Ovary (tissue), 9 donors: ENCODE measurements around the gene NHLRC4. TPM values are rescaled to one million over a fixed set of nuclear protein-coding genes. Genes with fewer than 3 reads are reported as not detected.

Experiments
- DNase-seq, 5 donors: peaks; one replicate each; pipeline ENCODE4 v3.0.0-alpha.2; 2019 to 2020
- H3K27ac ChIP-seq, 2 donors: fragments of 200-600 bp; one replicate each; pipeline versions ENCODE4 v1.5.1 to v1.8.0; 2019 to 2022
- H3K27me3 ChIP-seq: fragments of 200-600 bp; one replicate; pipeline ENCODE4 v1.8.0; 2022
- H3K36me3 ChIP-seq: fragments of 200-600 bp; sonication (generic); one replicate; pipeline ENCODE4 v1.5.1; 2019
- H3K4me1 ChIP-seq: one replicate; pipeline ENCODE4 v1.8.1; 2013; ENCODE audit warnings: mild to moderate bottlenecking, moderate library complexity; ENCODE audit not compliant: insufficient read depth
- H3K4me3 ChIP-seq: fragments of 200-600 bp; sonication (generic); one replicate; pipeline ENCODE4 v1.5.1; 2017
- H3K9me3 ChIP-seq, 2 donors: fragments of 200-600 bp in 1 of 2; sonication (generic) in 1 of 2; one replicate each; pipeline versions ENCODE4 v1.5.1 to v1.8.1; 2013 to 2019; ENCODE audit warnings: mild to moderate bottlenecking in 1 of 2, moderate library complexity in 1 of 2
- CTCF ChIP-seq, 3 donors: fragments of 450-650 bp in 2 of 3; fragments of 200-600 bp in 1 of 3; IDR thresholded peaks; one replicate each; pipeline versions ENCODE4 v1.5.1 to v1.8.0; 2016 to 2022; ENCODE audit warnings: antibody characterized with exemption in 3 of 3, mild to moderate bottlenecking in 1 of 3
- EP300 ChIP-seq: sonication (generic); formaldehyde crosslinking; IDR thresholded peaks from one replicate; pipeline ENCODE4 v1.6.1; 2017; ENCODE audit warnings: antibody characterized with exemption
- POLR2A ChIP-seq: fragments of 450-650 bp; IDR thresholded peaks from one replicate; pipeline ENCODE4 v1.6.1; 2017; ENCODE audit warnings: antibody characterized with exemption, mild to moderate bottlenecking, moderate library complexity
- WGBS, 3 donors: extraction: QIAGEN DNeasy Blood & Tissue Kit in 1 of 3; methylation state at CpG; one replicate each; pipeline versions ENCODE4 v1.1.5 to v1.1.7; 2013 to 2017; 5-methylcytosine and 5-hydroxymethylcytosine counted together
- intact Hi-C, 4 donors: fragments of 100-400 bp; cut with DNase I; formaldehyde crosslinking; loops; one replicate each; pipeline versions ENCODE4 v1.11.0 to v1.15.1; 2022 to 2023
- polyA plus RNA-seq, 2 donors: library from polyadenylated mRNA; stranded (reverse); fragments of 200-250 nt in 1 of 2; fragments of 350-450 nt in 1 of 2; fragmentation: Illumina TruSeq in 1 of 2; extraction: RNeasy Lipid Tissue Mini Kit (QIAGEN cat#74804) in 1 of 2; gene quantifications; one replicate each; pipeline ENCODE4 v1.2.3, GENCODE V29; 2013 to 2014
- total RNA-seq, 7 donors: library from RNA; depleted of rRNA in 2 of 7; stranded (reverse); fragments of >200 nt in 2 of 7; fragmentation: NEBNext Ultra II Directional in 3 of 7; extraction: Animal tissue kit (Norgen Biotek cat#: 25700) in 3 of 7; gene quantifications; one replicate each; pipeline versions ENCODE4 v1.1.0 to v1.2.4, GENCODE V29; 2016 to 2023
- donor health status: DM: no; HTN: no; CAD: no; lungs with moderate emphysema.
- donor health status: DM: no; HTN: no; CAD: no.
- donor health status: Bipolar disorder and iron deficiency.
- donor health status: DM: yes; HTN: yes; CAD: no.
- donor health status: DM: no; HTN: no; CAD: no.
- donor health status: DM: yes; HTN: yes; CAD: no.

NHLRC4 gene
- total and polyA plus RNA-seq, 9 donors = 0.53 to 15.4 (median 5.0) TPM

GRCh38 chr16:529012-529575, 37.7 kb upstream of the NHLRC4 start:
- peak in 1 of 5 donors; percentile 33 for DNase-seq
- no peaks in the 10 kb centered on the region for H3K9me3 ChIP-seq
- H3K27ac ChIP-seq = no peak overlapping the region
- intact Hi-C loops = loop anchor here in 1 of 4 donors (10.0 kb wide), 1 partner anchor 1156 kb away; no protein-coding TSS in a partner anchor
- TF ChIP-seq CTCF (IDR thresholded peaks at IDR 0.05) (no peak), EP300 (no peak), POLR2A (no peak)
- WGBS, 3 donors = 42 to 49% (median 48%) methylated on average over 12 of the region's 12 CpGs
- H3K4me1 ChIP-seq = peaks cover 27% of the 10 kb centered on the region
- no peaks in the 10 kb centered on the region for H3K27me3 ChIP-seq
- no peaks in the 10 kb centered on the region for H3K36me3 ChIP-seq
- H3K4me3 ChIP-seq = peak overlapping the region; percentile 59

- Histone ChIP-seq H3K27me3 (no peaks in the 10 kb centered on the region), H3K4me3 (no peak overlapping the region), H3K27ac (no peak overlapping the region), H3K9me3 (no peaks in the 10 kb centered on the region), H3K36me3 (no peaks in the 10 kb centered on the region), H3K4me1 (peaks cover 27% of the 10 kb centered on the region)
- intact Hi-C loops = no loop called here
- WGBS, 3 donors = 88 to 93% (median 89%) methylated on average over 19 to 23 of the region's 23 CpGs
- peak in 1 of 5 donors; percentile 44 for DNase-seq
- no peak for TF ChIP-seq POLR2A
These were observed 36.5 kb upstream of the NHLRC4 start for GRCh38 chr16:530111-530817.

- H3K36me3 ChIP-seq = no peaks in the 10 kb centered on the region
- H3K27ac ChIP-seq = no peak overlapping the region
- no peak for TF ChIP-seq POLR2A
- no peak for TF ChIP-seq EP300
- TF ChIP-seq CTCF (IDR thresholded peaks at IDR 0.05) = no peak
- no peak overlapping the region for H3K4me3 ChIP-seq
- no peaks in the 10 kb centered on the region for H3K9me3 ChIP-seq
- intact Hi-C loops = no loop called here
- no peaks in the 10 kb centered on the region for H3K27me3 ChIP-seq
- no peak for DNase-seq
- WGBS, 3 donors = 90 to 95% (median 92%) methylated on average over 16 of the region's 16 CpGs
- peaks cover 20% of the 10 kb centered on the region for H3K4me1 ChIP-seq
These were observed 35.2 kb upstream of the NHLRC4 start for GRCh38 chr16:531494-532125.

GRCh38 chr16:533391-534123, 33.2 kb upstream of the NHLRC4 start:
- DNase-seq = peak in 2 of 5 donors; percentile 36 to 67
- 28 to 41% (median 35%) methylated on average over 26 to 30 of the region's 30 CpGs for WGBS, 3 donors
- H3K4me3 ChIP-seq = no peak overlapping the region
- H3K27ac ChIP-seq = no peak overlapping the region
- H3K36me3 ChIP-seq = no peaks in the 10 kb centered on the region
- no peaks in the 10 kb centered on the region for H3K9me3 ChIP-seq
- peaks cover 19% of the 10 kb centered on the region for H3K4me1 ChIP-seq
- no peak for TF ChIP-seq CTCF (IDR thresholded peaks at IDR 0.05)
- TF ChIP-seq EP300 = no peak
- intact Hi-C loops = no loop called here
- H3K27me3 ChIP-seq = no peaks in the 10 kb centered on the region
